K562 (cell line): ENCODE data around the gene SLC28A1. TPM values are rescaled to one million over a fixed set of nuclear protein-coding genes. Genes with fewer than 3 reads are reported as not detected.

ENCODE experiments used
- ATAC-seq: fragments of 200-7000 bp; cut with Tn5 transposase; 3 replicates; pipeline ENCODE4 v1.9.1; 2020; ENCODE audit warnings: moderate library complexity
- BruUV-seq: library from RNA; stranded (reverse); fragments of 400-500 nt; replicated peaks from 2 replicates; lab custom pipeline; 2021; lab: Mats Ljungman, UMichigan
- CTCF ChIA-PET: fragments of 300-600 bp; formaldehyde crosslinking; extraction: SDS; loops from one replicate; lab custom pipeline; 2021; ENCODE audit warnings: low intra/inter-chr PET ratio; lab: Yijun Ruan, JAX
- POLR2A ChIA-PET: fragments of 300-600, 350-650 bp; sonication (Branson Sonifier 250); formaldehyde crosslinking; extraction: SDS; loops from one replicate; lab custom pipeline; 2021; ENCODE audit warnings: antibody characterized with exemption, inconsistent platforms; lab: Yijun Ruan, JAX
- DNase-seq, 4 experiments: peaks; one replicate each; pipeline versions ENCODE4 v3.0.0 to v3.0.0-alpha.2; 2011 to 2018; ENCODE audit warnings: low spot score in 3 of 4, mixed read lengths in 3 of 4; ENCODE audit errors: extremely low read depth in 1 of 4
- FAIRE-seq: peaks from 2 replicates; lab custom pipeline; 2011; peaks lifted over from hg19 to GRCh38; lab: Jason Lieb, UNC
- H2AFZ ChIP-seq: 2 replicates; pipeline ENCODE4 v1.6.0; 2011; ENCODE audit warnings: low read depth, low read length, control low read depth, inconsistent platforms
- H3K27ac ChIP-seq: fragments of 200-600 bp; 3 replicates; pipeline ENCODE4 v1.8.0; 2011; ENCODE audit warnings: low read depth, mild to moderate bottlenecking, control low read depth, inconsistent platforms, low read length, moderate library complexity, mixed read lengths; ENCODE audit errors: extremely low read depth
- H3K27me3 ChIP-seq, 2 experiments: fragments of 300-600 bp in 1 of 2; 2 replicates in 1 of 2; 3 replicates in 1 of 2; pipeline versions ENCODE4 v1.6.0 to v1.8.0; 2011; ENCODE audit warnings: inconsistent platforms in 2 of 2, low read length in 2 of 2, mild to moderate bottlenecking in 1 of 2, mixed read lengths in 1 of 2, moderate library complexity in 1 of 2; ENCODE audit not compliant: control insufficient read depth in 2 of 2, insufficient read depth in 2 of 2
- H3K36me3 ChIP-seq: fragments of 300-600 bp; 3 replicates; pipeline ENCODE4 v1.8.0; 2011; ENCODE audit warnings: mild to moderate bottlenecking, low read length, inconsistent platforms; ENCODE audit not compliant: control insufficient read depth, insufficient read depth
- H3K4me1 ChIP-seq, 2 experiments: fragments of 200-600 bp in 1 of 2; replicated peaks in 1 of 2; 2 replicates in 1 of 2; 3 replicates in 1 of 2; pipeline versions ENCODE4 v1.5.1 to v1.8.0; 2011; ENCODE audit warnings: inconsistent platforms in 2 of 2, low read length in 2 of 2, mild to moderate bottlenecking in 1 of 2, mixed read lengths in 1 of 2, moderate library complexity in 1 of 2; ENCODE audit not compliant: control insufficient read depth in 2 of 2, insufficient read depth in 2 of 2
- H3K4me2 ChIP-seq: 2 replicates; pipeline ENCODE4 v1.6.1; 2011; ENCODE audit warnings: low read length, control low read depth, inconsistent platforms, mixed read lengths; ENCODE audit not compliant: insufficient read depth
- H3K4me3 ChIP-seq: fragments of 200-600 bp; sonication (generic), shearing (Covaris generic); 2 replicates; pipeline ENCODE4 v1.5.1; 2016; ENCODE audit warnings: control low read depth, inconsistent platforms
- H3K79me2 ChIP-seq: fragments of 200-600 bp; 3 replicates; pipeline ENCODE4 v1.8.0; 2011; ENCODE audit warnings: low read length, inconsistent platforms; ENCODE audit not compliant: control insufficient read depth, insufficient read depth
- H3K9ac ChIP-seq, 2 experiments: 2 replicates each; pipeline versions ENCODE4 v1.6.0 to v1.6.1; 2011; ENCODE audit warnings: low read depth in 2 of 2, low read length in 2 of 2, control low read depth in 1 of 2, inconsistent platforms in 1 of 2, mild to moderate bottlenecking in 1 of 2, mixed read lengths in 1 of 2; ENCODE audit not compliant: insufficient read depth in 1 of 2
- H3K9me1 ChIP-seq: one replicate; pipeline ENCODE4 v1.6.0; 2011; ENCODE audit warnings: inconsistent platforms, mild to moderate bottlenecking, low read length, moderate library complexity; ENCODE audit not compliant: control insufficient read depth, insufficient read depth
- H3K9me3 ChIP-seq: replicated peaks from 2 replicates; pipeline ENCODE4 v1.5.1; 2011; ENCODE audit warnings: low read depth, low read length, inconsistent platforms; ENCODE audit not compliant: control insufficient read depth, insufficient read depth
- H4K20me1 ChIP-seq: replicated peaks from 2 replicates; pipeline ENCODE4 v1.6.1; 2011; ENCODE audit warnings: low read length, inconsistent platforms, mixed read lengths; ENCODE audit not compliant: control insufficient read depth, insufficient read depth
- ARID4B ChIP-seq: sonication (generic); formaldehyde crosslinking; IDR thresholded peaks from 2 replicates; pipeline ENCODE4 v1.8.0; 2022; ENCODE audit warnings: mild to moderate bottlenecking, missing genetic modification reagents
- CBX2 ChIP-seq: fragments of 200-600 bp; sonication (generic); IDR thresholded peaks from one replicate; pipeline ENCODE4 v1.6.1; 2012; ENCODE audit warnings: mild to moderate bottlenecking, low read length, inconsistent platforms; ENCODE audit not compliant: insufficient read depth, poor library complexity, severe bottlenecking
- CBX8 ChIP-seq: fragments of 200-600 bp; sonication (generic); IDR thresholded peaks from 2 replicates; pipeline ENCODE4 v1.6.1; 2012; ENCODE audit warnings: borderline replicate concordance, mixed run types, low read depth, mild to moderate bottlenecking, moderate library complexity, mixed read lengths, low read length, control low read depth, inconsistent platforms; ENCODE audit not compliant: poor library complexity, severe bottlenecking; ENCODE audit errors: extremely low read depth
- CHCHD3 ChIP-seq: fragments of 250-450 bp; sonication (Bioruptor Pico); IDR thresholded peaks from 2 replicates; pipeline ENCODE4 v2.1.2; 2022; ENCODE audit warnings: mild to moderate bottlenecking
- FOXP1 ChIP-seq: sonication (generic); formaldehyde crosslinking; IDR thresholded peaks from 2 replicates; pipeline ENCODE4 v1.8.0; 2022; ENCODE audit warnings: mild to moderate bottlenecking, missing genetic modification reagents
- NKRF ChIP-seq: fragments of 450-650 bp; IDR thresholded peaks from 2 replicates; pipeline ENCODE4 v1.6.1; 2016; ENCODE audit warnings: borderline replicate concordance
- WGBS: fragments of 100-300 bp; shearing (Covaris generic); methylation state at CpG from one replicate; pipeline ENCODE4 v1.1.6; 2016; ENCODE audit warnings: low coverage, mixed read lengths; ENCODE audit not compliant: insufficient coverage; ENCODE audit errors: missing lambda C conversion rate; 5-methylcytosine and 5-hydroxymethylcytosine counted together
- in situ Hi-C: fragments of 300-500 bp; cut with MboI; formaldehyde crosslinking; loops from 4 replicates; pipeline ENCODE4 v1.15.0; 2018; ENCODE audit warnings: inconsistent platforms, mixed read lengths
- intact Hi-C: fragments of 100-400 bp; cut with micrococcal nuclease; formaldehyde crosslinking; loops from 2 replicates; pipeline ENCODE4 v1.14.2; 2022
- polyA plus RNA-seq, 8 experiments: library from polyadenylated mRNA; depleted of rRNA in 4 of 8; stranded (reverse) in 5 of 8; unstranded in 3 of 8; fragments of >200 nt; fragmentation: Nextera tagmentation in 2 of 8; fragmentation: Illumina TruSeq in 1 of 8; extraction: Ambion mirVana in 2 of 8; extraction: Trizol in 1 of 8; gene quantifications; 2 replicates each; pipeline versions ENCODE4 v1.2.1 to v1.2.3, GENCODE V29; 2011 to 2014; ENCODE audit warnings: inconsistent platforms in 1 of 8, missing spikeins in 1 of 8
- total RNA-seq, 7 experiments: library from RNA; depleted of rRNA in 6 of 7; stranded (reverse); fragments of >200 nt in 6 of 7; fragmentation: Illumina TruSeq in 2 of 7; extraction: Trizol in 2 of 7; gene quantifications; 2 replicates each; pipeline versions ENCODE4 v1.2.1 to v1.2.3, GENCODE V29; 2011 to 2021; ENCODE audit warnings: low replicate concordance in 1 of 7
- TF ChIP-seq, protein P1 (sequence below): fragments of 450-650 bp; conservative IDR thresholded peaks from 2 replicates; pipeline ENCODE4 v1.6.1; 2016; ENCODE audit warnings: missing genetic modification characterization, low read depth, mild to moderate bottlenecking, missing compliant biosample characterization, moderate library complexity

SLC28A1 gene
- total and polyA plus RNA-seq, 9 of the 15 experiments (the other 6 are each of a cell fraction or from before 2014, with no cell fraction given), result 0.04 TPM; not detected in 8

- no peak for TF ChIP-seq ARID4B (CRISPR knock-in tag)
Measured at GRCh38 chr15:84969257-84969656, 84.8 kb downstream of the SLC28A1 start (continued).

DNA sequence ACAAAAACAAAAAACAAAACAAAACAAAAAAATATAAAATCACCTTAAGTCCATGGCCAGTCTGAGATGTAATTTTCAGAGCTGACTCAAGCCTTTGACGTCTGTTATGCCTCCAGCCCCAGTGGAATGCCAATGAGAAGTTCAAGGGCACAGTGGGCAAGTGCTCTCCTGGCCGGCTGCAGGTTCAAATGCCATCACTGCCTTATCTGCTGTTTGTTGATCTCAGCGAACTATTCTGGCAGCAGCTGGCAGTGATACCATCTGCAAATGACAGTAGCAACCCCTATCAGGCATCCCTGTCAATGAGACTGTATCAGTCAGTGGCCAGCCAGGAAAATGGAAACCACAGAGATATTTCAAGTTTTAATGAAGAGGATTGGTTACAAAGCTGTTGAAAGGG lies 86.4 kb downstream of the SLC28A1 start:
- no peak for ATAC-seq
- Histone ChIP-seq H3K27ac (no peak overlapping the region), H3K4me3 (no peak overlapping the region), H3K27me3 (no peaks in the 10 kb centered on the region), H3K36me3 (no peaks in the 10 kb centered on the region), H3K9me1 (no peaks in the 10 kb centered on the region), H3K9me3 (no peaks in the 10 kb centered on the region), H4K20me1 (no peaks in the 10 kb centered on the region), H3K79me2 (no peaks in the 10 kb centered on the region), H2AFZ (no peak overlapping the region), H3K9ac (no peak overlapping the region), H3K4me2 (no peak overlapping the region), H3K4me1 (peaks cover 3 to 12% of the 10 kb centered on the region in 2 experiments; a peak in 4 of 5 replicates)
- DNase-seq, result no peak
- WGBS, result 20% methylated on average over 3 of the region's 3 CpGs
- in situ Hi-C loops, result no loop called here
- intact Hi-C loops, result no loop called here
- no peak for FAIRE-seq
- CTCF ChIA-PET, result no interaction called here
- POLR2A ChIA-PET, result interaction anchor here (1.0 to 1.2 kb wide), 2 partner anchors 11 to 139 kb away, joined by 3 read pairs; no protein-coding TSS in a partner anchor
- BruUV-seq, result no TSS peak
- TF ChIP-seq NKRF, result no peak
- TF ChIP-seq CBX8, result no peak
- TF ChIP-seq FOXP1, result no peak
- TF ChIP-seq CBX2, result no peak
- TF ChIP-seq, protein P1, sequence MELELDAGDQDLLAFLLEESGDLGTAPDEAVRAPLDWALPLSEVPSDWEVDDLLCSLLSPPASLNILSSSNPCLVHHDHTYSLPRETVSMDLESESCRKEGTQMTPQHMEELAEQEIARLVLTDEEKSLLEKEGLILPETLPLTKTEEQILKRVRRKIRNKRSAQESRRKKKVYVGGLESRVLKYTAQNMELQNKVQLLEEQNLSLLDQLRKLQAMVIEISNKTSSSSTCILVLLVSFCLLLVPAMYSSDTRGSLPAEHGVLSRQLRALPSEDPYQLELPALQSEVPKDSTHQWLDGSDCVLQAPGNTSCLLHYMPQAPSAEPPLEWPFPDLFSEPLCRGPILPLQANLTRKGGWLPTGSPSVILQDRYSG (tag), result no peak
- no peak for TF ChIP-seq CHCHD3
